Fibroblast of mammary gland (primary cell): ENCODE measurements around the gene TBPL1.

Experiments used
- DNase-seq: peaks from one replicate; pipeline ENCODE4 v3.0.0-alpha.2; 2010; ENCODE audit warnings: low read depth
- H3K4me3 ChIP-seq: 2 replicates; pipeline ENCODE4 v1.5.1; 2011; ENCODE audit warnings: low read depth, mild to moderate bottlenecking, low read length, moderate library complexity; ENCODE audit not compliant: control insufficient read depth
- CTCF ChIP-seq: conservative IDR thresholded peaks from 2 replicates; pipeline ENCODE4 v1.5.1; 2011; ENCODE audit warnings: low read depth, low read length, inconsistent platforms; ENCODE audit not compliant: control insufficient read depth, insufficient read depth

The TBPL1 gene

GRCh38 chr6:134034961-134035822 lies 82.2 kb downstream of the TBPL1 start:
- TF ChIP-seq CTCF: no peak
- H3K4me3 ChIP-seq: no peak overlapping the region

GRCh38 chr6:134035823-134036296 lies 82.8 kb downstream of the TBPL1 start:
- no peak overlapping the region for H3K4me3 ChIP-seq
- TF ChIP-seq CTCF: no peak
- DNase-seq: peak; percentile 40

More at GRCh38 chr6:134034961-134035822, 82.2 kb downstream of the TBPL1 start:
- DNase-seq: no peak

- H3K4me3 ChIP-seq: no peak overlapping the region
- no peak for TF ChIP-seq CTCF
- DNase-seq: no peak
These were observed 86.1 kb downstream of the TBPL1 start for GRCh38 chr6:134039116-134039515.
